ENCODE data around the gene BCL7C. TPM values are rescaled to one million over a fixed set of nuclear protein-coding genes. Genes with fewer than 3 reads are reported as not detected.

BCL7C gene
- total and polyA plus RNA-seq, 10 of the 15 experiments (the other 5 are each of a cell fraction or from before 2014, with no cell fraction given): 1.1 to 30.5 (median 13.7) TPM

DNA sequence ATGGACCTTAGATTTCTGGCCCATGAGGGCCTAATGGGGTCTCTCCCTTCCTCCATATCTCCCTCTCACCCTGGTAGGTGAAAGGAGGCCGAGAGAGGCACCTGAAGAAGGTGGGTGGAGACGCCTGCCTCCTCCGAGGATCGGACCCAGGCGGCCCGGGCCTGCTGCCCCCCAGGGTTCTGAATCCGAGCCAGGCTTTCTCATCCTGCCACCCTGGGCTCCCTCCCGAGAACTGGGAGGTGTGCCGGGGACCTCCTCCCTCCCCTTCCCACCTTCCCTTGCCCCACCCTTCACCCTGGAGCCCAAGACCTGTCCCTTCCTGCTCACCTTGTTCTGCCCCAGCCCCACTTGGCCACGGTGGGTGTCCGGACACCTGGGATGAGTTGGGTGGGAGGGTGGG is 34.5 kb upstream of the BCL7C start:
- ChIA-PET POLR2A (interaction anchor here (0.6 to 0.7 kb wide), 2 partner anchors 29 to 33 kb away, joined by 3 to 5 read pairs; partner anchors contain the start of gene SETD1A), CTCF (interaction anchor here (1.0 to 5.2 kb wide), 2 partner anchors 13 to 83 kb away, joined by 4 to 26 read pairs; no protein-coding TSS in a partner anchor), RAD21 (ENCODE audit: unreplicated experiment) (interaction anchor here (0.9 kb wide), 1 partner anchor 84 kb away, joined by 3 read pairs; no protein-coding TSS in a partner anchor), SMC1A (ENCODE audit: uncharacterized antibody, unreplicated experiment) (no interaction called here)
- Histone ChIP-seq H3K27ac (ENCODE audit: control insufficient read depth, insufficient read depth) (no peak overlapping the region), H3K9me3 (replicated peaks; ENCODE audit: control insufficient read depth, insufficient read depth, low read length) (no peaks in the 10 kb centered on the region), H3K9ac (ENCODE audit: control insufficient read depth, insufficient read depth, low read length) (no peak overlapping the region), H3K4me2 (ENCODE audit: control insufficient read depth, insufficient read depth) (no peak overlapping the region), H3K4me3 (no peak overlapping the region), H3K27me3 (replicated peaks in 1 of 2; ENCODE audit: control insufficient read depth in 2 of 2, insufficient read depth in 2 of 2, low read length in 1 of 2) (no peaks in the 10 kb centered on the region), H3K4me1 (ENCODE audit: control insufficient read depth, insufficient read depth, low read length) (0 out of 2 replicates have a peak, but pooled peaks cover 4% of the 10 kb centered on the region), H2AFZ (ENCODE audit: control insufficient read depth, low read depth, low read length) (no peak overlapping the region), H4K20me1 (ENCODE audit: control insufficient read depth, insufficient read depth) (no peaks in the 10 kb centered on the region), H3K79me2 (ENCODE audit: control insufficient read depth, insufficient read depth, low read length) (peaks cover 5% of the 10 kb centered on the region), H3K36me3 (ENCODE audit: control insufficient read depth in 2 of 2, insufficient read depth in 2 of 2, low read length in 1 of 2) (peaks cover 0 to 13% of the 10 kb centered on the region in 2 experiments)
- BruUV-seq (replicated peaks): no TSS peak
- in situ Hi-C loops (cut with MboI) (no loop called here), intact Hi-C loops (cut with micrococcal nuclease; ENCODE audit: unreplicated experiment) (loop anchor here (10.0 kb wide), 2 partner anchors 234 to 274 kb away; partner anchors contain the start of genes FBRS, PRR14 and SRCAP)
- DNase-seq (ENCODE audit: low read depth, low spot score) (no peak), FAIRE-seq (no peak), ATAC-seq (no peak)
- WGBS (ENCODE audit: insufficient coverage, insufficient replicate concordance, low lambda C conversion rate, missing lambda C conversion rate): 97% methylated on average over 10 of the region's 11 CpGs
- no peak for TF ChIP-seq NR2C2 (IDR thresholded peaks at IDR 0.05; ENCODE audit: borderline replicate concordance, control insufficient read depth, insufficient read length, low read depth)
- TF ChIP-seq NRF1 (conservative IDR thresholded peaks at IDR 0.05; ENCODE audit: low read depth, low read length): no peak
- TF ChIP-seq BHLHE40 (IDR thresholded peaks at IDR 0.05; ENCODE audit: borderline replicate concordance in 1 of 2, low read depth in 2 of 2, low read length in 1 of 2): no peak
- no peak for TF ChIP-seq TAF1 (IDR thresholded peaks at IDR 0.05; ENCODE audit: borderline replicate concordance, low read depth, low read length)
- TF ChIP-seq SIX5 (IDR thresholded peaks at IDR 0.05; ENCODE audit: low read depth, low read length, severe bottlenecking): no peak
- no peak for TF ChIP-seq NFYB (IDR thresholded peaks at IDR 0.05; ENCODE audit: insufficient read depth, low read depth, low read length)
- TF ChIP-seq HCFC1 (IDR thresholded peaks at IDR 0.05; ENCODE audit: low read length): no peak
- TF ChIP-seq YBX1 (IDR thresholded peaks at IDR 0.05): no peak
- TF ChIP-seq, protein P1, sequence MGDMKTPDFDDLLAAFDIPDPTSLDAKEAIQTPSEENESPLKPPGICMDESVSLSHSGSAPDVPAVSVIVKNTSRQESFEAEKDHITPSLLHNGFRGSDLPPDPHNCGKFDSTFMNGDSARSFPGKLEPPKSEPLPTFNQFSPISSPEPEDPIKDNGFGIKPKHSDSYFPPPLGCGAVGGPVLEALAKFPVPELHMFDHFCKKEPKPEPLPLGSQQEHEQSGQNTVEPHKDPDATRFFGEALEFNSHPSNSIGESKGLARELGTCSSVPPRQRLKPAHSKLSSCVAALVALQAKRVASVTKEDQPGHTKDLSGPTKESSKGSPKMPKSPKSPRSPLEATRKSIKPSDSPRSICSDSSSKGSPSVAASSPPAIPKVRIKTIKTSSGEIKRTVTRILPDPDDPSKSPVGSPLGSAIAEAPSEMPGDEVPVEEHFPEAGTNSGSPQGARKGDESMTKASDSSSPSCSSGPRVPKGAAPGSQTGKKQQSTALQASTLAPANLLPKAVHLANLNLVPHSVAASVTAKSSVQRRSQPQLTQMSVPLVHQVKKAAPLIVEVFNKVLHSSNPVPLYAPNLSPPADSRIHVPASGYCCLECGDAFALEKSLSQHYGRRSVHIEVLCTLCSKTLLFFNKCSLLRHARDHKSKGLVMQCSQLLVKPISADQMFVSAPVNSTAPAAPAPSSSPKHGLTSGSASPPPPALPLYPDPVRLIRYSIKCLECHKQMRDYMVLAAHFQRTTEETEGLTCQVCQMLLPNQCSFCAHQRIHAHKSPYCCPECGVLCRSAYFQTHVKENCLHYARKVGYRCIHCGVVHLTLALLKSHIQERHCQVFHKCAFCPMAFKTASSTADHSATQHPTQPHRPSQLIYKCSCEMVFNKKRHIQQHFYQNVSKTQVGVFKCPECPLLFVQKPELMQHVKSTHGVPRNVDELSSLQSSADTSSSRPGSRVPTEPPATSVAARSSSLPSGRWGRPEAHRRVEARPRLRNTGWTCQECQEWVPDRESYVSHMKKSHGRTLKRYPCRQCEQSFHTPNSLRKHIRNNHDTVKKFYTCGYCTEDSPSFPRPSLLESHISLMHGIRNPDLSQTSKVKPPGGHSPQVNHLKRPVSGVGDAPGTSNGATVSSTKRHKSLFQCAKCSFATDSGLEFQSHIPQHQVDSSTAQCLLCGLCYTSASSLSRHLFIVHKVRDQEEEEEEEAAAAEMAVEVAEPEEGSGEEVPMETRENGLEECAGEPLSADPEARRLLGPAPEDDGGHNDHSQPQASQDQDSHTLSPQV (IDR thresholded peaks at IDR 0.05): no peak
- no peak for TF ChIP-seq FOXM1 (IDR thresholded peaks at IDR 0.05; ENCODE audit: low read depth, low read length)
- no peak for TF ChIP-seq RUNX3 (IDR thresholded peaks at IDR 0.05; ENCODE audit: low read length)
- TF ChIP-seq, protein P2, sequence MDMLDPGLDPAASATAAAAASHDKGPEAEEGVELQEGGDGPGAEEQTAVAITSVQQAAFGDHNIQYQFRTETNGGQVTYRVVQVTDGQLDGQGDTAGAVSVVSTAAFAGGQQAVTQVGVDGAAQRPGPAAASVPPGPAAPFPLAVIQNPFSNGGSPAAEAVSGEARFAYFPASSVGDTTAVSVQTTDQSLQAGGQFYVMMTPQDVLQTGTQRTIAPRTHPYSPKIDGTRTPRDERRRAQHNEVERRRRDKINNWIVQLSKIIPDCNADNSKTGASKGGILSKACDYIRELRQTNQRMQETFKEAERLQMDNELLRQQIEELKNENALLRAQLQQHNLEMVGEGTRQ (IDR thresholded peaks at IDR 0.05; ENCODE audit: borderline replicate concordance, low read depth, low read length): no peak
- TF ChIP-seq, protein P3, sequence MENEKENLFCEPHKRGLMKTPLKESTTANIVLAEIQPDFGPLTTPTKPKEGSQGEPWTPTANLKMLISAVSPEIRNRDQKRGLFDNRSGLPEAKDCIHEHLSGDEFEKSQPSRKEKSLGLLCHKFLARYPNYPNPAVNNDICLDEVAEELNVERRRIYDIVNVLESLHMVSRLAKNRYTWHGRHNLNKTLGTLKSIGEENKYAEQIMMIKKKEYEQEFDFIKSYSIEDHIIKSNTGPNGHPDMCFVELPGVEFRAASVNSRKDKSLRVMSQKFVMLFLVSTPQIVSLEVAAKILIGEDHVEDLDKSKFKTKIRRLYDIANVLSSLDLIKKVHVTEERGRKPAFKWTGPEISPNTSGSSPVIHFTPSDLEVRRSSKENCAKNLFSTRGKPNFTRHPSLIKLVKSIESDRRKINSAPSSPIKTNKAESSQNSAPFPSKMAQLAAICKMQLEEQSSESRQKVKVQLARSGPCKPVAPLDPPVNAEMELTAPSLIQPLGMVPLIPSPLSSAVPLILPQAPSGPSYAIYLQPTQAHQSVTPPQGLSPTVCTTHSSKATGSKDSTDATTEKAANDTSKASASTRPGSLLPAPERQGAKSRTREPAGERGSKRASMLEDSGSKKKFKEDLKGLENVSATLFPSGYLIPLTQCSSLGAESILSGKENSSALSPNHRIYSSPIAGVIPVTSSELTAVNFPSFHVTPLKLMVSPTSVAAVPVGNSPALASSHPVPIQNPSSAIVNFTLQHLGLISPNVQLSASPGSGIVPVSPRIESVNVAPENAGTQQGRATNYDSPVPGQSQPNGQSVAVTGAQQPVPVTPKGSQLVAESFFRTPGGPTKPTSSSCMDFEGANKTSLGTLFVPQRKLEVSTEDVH (IDR thresholded peaks at IDR 0.05; ENCODE audit: low read depth, partially characterized antibody): no peak
- TF ChIP-seq BCL11A (IDR thresholded peaks at IDR 0.05; ENCODE audit: low read depth, low read length): no peak
- TF ChIP-seq YY1 (IDR thresholded peaks at IDR 0.05; ENCODE audit: low read depth, low read length): no peak
- no peak for TF ChIP-seq SREBF2 (IDR thresholded peaks at IDR 0.05; ENCODE audit: low read length)
- TF ChIP-seq ATF7 (IDR thresholded peaks at IDR 0.05; ENCODE audit: low read depth): no peak

Measured in GM12878 (cell line).